Ureter (tissue), 1 donor: ENCODE measurements around the gene CBFB. TPM values are rescaled to one million over a fixed set of nuclear protein-coding genes. Genes with fewer than 3 reads are reported as not detected.
"Not testable (repeated sequence)": the region's sequence is repeated elsewhere in the genome, so short reads cannot be mapped to it uniquely, and the experiment has no call there.

Experiments
- DNase-seq: peaks from one replicate; pipeline ENCODE4 v3.0.0-alpha.2; 2020; ENCODE audit warnings: low spot score
- total RNA-seq: library from RNA; stranded (reverse); gene quantifications from one replicate; pipeline ENCODE4 v1.2.4, GENCODE V29; 2023
- donor health status: DM: yes; HTN: yes; CAD: no.

CBFB gene
- total RNA-seq, 1 donor from 2014 or later, result 53.5 TPM

- DNase-seq, result no peak
Measured at GRCh38 chr16:67098599-67098998, 69.7 kb downstream of the CBFB start.

- DNase-seq, result no peak
Measured at GRCh38 chr16:67100569-67101310, 71.8 kb downstream of the CBFB start.

DNA sequence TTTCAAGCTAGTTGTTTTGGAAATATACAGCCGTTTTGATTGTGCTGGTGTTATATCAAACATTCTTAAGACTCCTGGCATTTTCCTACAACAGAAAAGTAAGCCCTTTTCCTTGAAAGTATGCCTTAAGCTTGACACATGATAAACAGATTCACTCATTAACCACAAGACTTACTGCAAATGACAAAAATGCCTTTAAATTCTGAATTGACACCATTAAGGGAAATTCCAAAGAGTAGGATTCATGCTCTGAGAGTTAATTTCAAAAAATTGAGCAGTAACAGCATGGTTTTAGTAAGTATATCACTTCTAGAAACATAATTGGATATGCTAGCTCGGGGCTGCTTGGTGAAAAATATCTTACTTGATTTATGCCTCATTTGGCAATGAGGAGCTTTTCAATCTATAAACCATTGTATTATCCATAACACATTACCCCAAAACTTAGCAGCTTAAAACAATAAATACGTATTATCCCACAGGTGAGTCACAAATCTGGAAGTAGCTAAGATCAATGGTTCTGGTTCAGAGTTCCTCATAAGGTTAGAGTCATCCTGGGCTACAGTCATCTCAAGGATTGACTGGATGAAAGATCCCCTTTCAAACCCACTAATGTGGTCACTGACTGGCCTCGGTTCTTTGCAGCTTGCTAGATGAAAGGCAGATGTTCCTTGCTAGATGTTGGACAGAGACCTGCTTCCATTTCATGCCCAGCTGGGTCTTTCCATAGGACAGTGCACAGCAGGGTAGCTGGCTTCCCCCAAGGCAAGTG is 72.5 kb downstream of the CBFB start:
- no peak for DNase-seq

DNA sequence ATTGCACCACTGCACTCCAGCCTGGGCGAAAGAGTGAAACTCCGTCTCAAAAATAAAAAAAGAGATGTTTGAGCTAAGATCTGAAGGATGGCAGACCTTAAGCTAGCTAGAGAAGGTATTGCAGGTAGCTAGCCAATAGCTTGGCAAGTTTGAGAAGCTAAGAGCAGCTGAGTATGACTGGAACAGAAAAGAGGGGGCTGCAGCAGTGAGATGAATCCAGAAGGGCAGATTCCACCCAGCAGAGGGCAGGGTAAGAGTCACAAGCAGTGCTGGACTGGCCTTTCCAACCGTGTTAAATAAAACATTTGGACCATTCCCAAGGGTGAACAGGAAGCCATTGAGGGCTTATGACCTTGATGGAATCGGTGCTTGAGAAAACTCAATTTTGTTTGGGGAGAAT is 75.1 kb downstream of the CBFB start:
- no peak for DNase-seq

- no peak for DNase-seq
Measured at GRCh38 chr16:67104845-67105244, 75.9 kb downstream of the CBFB start.

- no peak for DNase-seq
Measured at GRCh38 chr16:67105246-67105645, 76.3 kb downstream of the CBFB start.

- DNase-seq, result no peak
Measured at GRCh38 chr16:67105881-67106280, 76.9 kb downstream of the CBFB start.

DNA sequence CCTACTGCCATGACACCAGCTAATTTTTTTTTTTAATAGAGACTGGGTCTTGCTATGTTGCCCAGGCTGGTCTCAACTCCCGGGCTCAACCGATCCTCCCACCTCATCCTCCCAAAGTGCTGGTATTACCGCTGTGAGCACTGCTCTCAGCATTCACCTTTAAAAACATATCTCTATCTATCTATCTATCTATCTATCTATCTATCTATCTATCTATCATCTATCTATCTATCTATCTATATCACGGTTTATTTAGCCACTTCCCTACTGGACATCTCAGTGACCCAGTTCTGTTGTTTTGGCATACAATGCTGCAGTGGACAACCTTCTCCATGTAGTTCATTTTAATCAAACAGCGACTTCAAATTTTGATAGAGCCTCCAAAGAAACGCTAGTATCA is 79.5 kb downstream of the CBFB start:
- DNase-seq, result no peak

GRCh38 chr16:67108931-67109406 is 80.0 kb downstream of the CBFB start:
- no peak for DNase-seq

DNA sequence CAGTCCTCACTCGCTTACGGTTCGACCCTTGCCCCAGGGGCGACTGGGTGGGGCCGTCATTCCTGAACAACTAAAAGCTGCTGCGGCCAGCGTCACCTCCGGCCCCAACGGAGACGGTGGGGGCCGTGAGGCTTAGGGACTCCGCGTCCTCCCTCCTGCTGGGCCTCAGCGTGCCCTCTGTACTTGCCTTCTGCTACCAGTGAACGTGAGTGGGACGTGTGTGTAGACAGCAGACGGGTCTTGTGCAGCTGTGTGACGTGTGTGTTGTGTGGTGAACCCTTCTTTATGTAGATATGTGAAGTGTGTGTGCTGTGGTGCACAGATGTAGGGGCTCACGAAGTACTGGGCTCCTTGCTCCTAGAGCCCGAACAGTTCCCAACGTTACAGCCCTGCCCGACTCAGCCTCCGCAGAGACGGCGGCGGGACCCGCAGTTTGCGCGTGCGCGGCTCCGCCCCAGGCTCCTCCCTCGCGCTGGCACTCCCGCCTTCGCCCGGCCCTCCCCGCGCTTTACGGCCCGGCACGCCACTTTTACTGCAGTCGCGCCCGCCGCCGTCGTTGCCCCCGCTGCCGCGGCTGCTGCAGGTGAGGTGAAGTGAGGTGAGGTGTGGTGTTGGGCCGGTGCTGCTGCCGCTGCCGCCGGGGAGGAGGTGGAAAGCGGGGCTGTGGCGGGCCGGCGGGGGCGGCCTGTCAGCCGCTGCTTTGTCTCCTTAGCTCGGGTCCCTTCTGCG is 80.6 kb downstream of the CBFB start, which contains the start of gene PHAF1:
Gene PHAF1, plus strand, starts transcription at position 535 of the 729 bp plus-strand sequence. CDS start 235 bp downstream, outside the sequence.
- peak; percentile 95 for DNase-seq

GRCh38 chr16:67111951-67112444 is 83.0 kb downstream of the CBFB start:
- no peak for DNase-seq

DNA sequence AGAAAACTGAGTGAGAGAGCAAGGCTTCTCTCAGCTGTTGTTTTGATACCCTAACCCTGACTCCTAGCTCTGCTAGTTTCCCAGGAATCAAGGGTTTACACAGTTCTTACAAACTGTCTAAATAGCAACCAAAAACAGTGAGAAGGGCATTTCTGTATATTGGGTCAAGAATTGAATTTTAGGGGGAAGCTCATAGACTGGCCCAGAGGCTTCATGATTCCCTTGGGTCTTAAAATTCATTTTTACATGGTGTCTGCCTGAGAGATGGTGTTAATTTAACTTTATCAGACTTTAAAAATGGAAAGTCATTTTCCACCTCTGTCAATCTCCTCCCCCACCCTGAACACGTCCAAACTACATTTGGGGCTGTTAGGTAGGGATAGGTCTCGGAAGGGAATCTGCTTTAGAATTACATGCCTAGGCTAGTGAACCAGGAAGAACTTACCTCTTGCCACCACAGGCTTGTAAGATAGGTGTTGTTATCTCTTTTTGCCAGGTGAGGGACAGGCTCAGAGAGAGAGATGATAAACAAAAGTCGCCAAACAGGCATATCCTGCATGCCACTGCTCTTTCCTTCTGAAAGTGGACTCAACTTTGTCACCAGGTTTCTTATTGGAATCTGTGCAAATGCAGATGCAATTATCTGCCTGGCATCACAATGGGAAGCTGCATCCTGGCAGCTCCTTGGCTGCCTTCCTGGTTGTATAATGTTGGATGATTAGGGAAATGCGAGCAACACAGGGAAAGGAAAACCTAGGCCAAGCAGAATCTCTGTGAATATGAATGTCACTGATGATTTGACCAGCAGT is 83.8 kb downstream of the CBFB start:
- DNase-seq, result no peak

DNA sequence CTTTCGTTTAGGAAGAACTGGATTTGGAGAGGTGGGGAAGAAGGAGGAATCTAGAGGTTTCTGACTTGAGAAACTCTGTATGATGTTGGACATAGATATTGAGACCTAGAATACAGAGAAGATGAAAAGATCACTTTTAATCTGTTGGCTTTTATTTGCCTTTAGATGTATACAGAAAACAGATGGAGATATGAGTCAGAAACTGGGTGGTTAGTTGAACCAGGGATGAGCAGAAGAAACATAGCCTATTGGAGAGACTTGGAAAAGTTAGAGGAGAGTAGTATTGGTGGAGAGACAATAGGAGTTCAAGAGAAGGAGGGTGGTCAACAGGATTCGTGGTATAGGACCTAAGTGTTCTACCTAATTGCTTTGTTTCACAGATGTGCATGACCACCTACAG is 85.8 kb downstream of the CBFB start:
- no peak for DNase-seq

- DNase-seq, result no peak
Measured at GRCh38 chr16:67115639-67116038, 86.7 kb downstream of the CBFB start.

DNA sequence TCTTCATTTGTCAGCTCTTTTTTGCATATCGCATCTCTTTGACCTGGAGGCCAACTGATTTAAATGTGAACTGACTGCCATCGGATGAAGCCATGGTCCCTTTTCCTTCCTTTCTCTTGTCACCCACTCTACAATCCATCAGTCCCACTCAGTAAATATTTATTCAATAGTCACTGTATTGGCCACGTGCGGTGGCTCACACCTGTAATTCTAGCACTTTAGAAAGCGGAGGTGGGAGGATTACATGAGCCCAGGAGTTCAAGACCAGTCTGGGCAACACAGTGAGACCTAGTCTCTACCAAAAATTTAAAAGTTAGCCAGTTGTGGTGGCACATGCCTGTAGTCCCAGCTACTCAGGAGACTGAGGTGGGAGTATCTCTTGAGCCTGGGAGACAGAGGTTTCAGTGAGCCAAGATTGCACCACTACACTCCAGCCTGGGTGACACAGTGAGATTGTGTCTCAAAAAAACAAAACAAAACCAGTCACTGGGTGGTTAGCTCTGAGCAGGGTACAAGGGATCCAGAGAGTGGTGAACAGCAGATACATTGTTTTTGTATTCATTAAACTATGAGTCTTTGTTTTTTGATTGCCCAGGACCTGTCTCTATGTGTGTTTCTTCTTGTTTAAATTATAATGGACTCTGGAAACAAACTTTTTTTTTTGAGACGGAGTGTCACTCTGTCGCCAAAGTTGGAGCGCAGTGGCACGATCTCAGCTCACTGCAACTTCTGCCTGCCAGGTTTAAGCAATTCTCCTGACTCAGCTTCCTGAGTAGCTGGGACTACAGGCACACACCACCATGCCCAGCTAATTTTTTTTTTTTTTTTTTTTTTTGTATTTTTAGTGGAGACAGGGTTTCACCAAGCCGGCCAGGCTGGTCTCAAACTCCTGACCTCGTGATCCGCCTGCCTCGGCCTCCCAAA is 87.7 kb downstream of the CBFB start:
- DNase-seq, result no peak

DNA sequence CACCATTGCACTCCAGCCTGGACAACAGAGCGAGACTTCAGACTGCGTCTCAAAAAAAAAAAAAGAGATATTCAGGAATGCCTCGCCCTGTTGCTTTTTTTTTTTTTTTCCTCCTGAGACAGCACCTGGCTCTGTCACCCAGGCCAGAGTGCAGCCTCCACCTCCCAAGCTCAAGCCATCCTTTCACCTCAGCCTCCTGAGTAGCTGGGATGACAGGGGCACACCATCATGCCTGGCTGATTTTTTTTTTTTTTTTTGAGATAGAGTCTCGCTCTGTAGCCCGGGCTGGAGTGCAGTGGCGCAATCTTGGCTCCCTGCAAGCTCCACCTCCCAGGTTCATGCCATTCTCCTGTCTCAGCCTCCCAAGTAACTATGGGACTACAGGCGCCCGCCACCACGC is 88.8 kb downstream of the CBFB start:
- DNase-seq, result no peak

GRCh38 chr16:67120025-67120424 is 91.1 kb downstream of the CBFB start:
- DNase-seq, result no peak

DNA sequence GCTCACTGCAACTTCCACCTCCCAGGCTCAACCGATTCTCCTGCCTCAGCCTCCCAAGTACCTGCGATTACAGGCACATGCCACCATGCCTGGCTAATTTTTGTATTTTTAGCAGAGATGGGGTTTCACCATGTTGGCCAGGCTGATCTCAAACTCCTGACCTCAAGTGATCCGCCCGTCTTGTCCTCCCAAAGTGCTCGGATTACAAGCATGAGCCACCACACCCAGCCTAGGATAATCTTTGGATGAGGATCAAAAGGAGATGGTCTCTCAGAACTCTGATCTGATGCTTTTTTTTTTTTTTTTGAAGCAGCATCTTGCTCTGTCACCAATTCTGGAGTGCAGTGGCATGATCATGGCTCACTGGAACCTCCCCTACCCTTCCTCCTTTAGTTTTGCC is 93.8 kb downstream of the CBFB start:
- DNase-seq, result not testable (repeated sequence)

DNA sequence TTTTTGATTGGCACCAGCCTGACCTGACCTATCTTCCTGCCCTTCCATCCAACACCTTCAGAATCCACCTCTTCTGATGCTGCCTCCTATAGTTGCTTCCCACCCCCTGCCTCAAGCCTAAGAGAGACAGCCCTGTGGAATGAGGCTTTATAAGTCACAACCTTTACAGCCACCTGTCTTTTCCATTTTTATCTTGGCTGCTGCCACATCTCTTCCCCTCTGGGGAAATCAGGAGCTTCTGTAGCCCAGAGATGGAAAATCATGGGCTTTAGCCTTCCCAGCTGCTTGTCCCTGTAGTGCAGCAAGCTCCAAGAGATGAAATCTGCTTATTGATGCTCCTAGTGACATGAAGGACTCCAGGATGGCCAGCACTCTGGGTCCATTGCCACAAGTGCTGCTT is 99.5 kb downstream of the CBFB start:
- DNase-seq, result no peak

- no peak for DNase-seq
Measured at GRCh38 chr16:67128887-67129286, 99.9 kb downstream of the CBFB start.
